ENCODE data around the gene ZC3H7B.

GRCh38 chr22:41280065-41280464 lies 21.3 kb upstream of the ZC3H7B start:
- TF ChIP-seq POLR2A (IDR thresholded peaks at IDR 0.05), result no peak
- no peak for TF ChIP-seq CTCF (IDR thresholded peaks at IDR 0.05)
